HG03175 (cell line): Measurements from ENCODE around the gene KCNG2.

Source experiments
- ATAC-seq: cut with Tn5 transposase; IDR thresholded peaks from one replicate; pipeline ENCODE4 v1.9.1; 2021; ENCODE audit warnings: mild to moderate bottlenecking, moderate library complexity; ENCODE audit not compliant: unreplicated experiment

The KCNG2 gene

DNA sequence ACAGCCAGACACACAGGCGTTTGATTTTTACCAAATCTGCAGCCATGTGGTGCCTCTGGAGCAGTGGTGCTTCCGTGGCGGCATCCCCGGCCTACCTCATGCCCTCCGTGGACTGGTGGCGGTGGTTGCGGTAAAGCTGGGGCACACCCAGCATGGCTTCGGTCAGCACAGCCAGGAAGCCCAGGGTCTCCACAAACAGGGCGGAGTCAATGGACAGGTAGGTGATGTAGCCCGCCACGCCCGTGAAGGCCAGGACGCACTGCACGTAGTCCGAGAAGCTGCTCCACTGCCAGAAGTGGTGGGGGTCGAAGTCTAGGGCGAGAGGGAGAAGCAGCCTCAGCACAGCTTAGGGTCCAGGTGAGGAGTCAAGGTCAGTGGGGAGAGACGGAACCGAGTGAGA, 121.4 kb downstream of the KCNG2 start:
- ATAC-seq = no peak

DNA sequence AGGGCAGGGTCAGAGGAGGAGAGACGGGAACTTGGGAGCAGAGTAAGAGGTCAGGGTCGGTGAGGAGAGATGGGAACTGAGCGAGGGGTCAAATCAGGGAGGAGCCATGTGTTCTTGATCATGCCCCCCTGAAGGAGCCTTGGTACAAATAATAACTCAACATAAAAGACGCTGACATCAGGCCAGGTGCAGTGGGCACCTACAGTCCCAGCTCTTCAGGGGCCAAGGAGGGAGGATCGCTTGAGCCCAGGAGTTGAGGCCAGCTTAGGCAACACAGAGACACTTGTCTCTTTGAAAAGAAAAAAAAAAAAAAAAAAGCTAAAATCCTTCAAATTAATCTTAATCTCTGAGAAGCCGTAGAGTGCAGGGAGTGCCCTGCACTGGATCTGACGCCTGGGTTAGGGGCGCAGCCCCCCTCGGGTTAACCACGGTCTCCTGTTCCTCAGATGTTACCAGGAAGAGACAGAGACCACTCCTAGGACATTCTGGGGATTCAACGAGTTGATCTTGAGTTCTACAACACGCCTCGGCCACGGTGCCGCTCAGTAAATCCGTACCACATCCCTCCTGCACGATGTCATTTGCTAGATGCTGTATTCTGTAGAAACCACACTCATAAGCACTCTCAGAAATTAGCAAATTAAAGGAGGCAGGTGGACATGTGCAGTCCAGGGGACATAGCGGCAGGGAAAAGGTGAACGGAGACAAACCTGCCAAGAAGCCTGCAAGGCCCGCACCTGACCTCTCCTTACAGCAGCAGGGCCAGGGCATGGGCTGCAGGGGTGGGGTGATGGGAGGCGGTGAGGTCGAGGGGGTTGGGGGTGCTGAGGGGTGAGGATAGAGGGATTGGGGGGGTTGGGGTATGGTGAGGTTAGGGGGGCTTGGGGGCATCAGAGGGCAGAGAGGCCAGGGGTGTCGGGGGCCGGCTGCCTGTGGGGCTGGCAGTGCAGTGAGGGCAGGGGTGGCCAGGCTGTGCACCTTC, 124.5 kb downstream of the KCNG2 start:
- no peak for ATAC-seq

DNA sequence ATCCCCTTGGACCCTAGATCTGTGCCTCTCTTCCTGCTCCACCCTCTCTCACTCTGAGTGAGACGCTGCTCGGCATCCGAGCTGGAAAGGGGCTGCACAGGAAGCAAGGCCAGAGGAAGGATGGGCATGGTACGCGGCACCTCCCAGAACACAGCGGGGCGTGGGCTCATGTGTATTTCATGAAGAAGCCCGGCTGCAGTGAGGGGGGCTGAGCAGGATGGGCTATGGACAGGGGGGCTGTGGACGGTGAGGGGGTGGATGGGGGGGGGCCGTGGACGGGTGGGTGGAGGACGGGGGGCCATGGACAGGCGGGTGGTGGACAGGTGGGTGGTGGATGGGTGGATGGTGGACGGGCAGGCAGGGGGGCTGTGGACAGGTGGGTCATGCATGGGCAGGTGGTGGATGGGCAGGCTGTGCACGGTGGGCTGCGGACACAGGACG, 125.3 kb downstream of the KCNG2 start:
- no peak for ATAC-seq

DNA sequence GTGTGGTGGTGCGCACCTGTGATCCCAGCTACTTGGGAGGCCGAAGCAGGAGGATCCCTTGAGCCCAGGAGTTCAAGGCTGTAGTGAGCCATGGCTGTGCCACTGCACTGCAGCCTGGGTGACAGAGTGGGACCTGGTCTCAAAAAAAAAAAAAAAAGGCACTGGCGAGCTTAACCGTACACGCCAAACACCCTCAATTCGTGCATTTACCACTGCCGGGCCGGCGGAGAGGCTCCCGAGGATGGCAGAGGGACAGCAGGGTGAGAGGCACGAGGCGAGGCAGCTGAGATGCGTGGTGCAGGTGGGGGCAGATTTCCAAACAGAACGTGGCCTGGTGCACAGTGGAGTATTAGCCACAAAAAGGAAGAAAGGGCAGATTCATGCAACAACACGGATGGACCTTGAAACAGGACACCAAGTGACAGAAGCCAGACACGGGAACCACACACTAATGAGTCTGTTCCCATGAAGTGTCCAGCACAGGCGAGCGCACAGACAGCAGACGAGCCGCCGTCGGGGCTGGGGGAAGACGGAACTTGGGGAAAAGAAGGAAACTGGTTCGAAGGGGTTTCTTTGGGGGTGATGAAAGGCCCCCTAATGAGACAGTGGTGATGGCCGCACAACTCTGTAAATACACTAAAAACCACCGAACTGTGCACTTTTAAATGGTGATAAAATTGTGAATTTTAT, 126.3 kb downstream of the KCNG2 start:
- ATAC-seq = no peak

DNA sequence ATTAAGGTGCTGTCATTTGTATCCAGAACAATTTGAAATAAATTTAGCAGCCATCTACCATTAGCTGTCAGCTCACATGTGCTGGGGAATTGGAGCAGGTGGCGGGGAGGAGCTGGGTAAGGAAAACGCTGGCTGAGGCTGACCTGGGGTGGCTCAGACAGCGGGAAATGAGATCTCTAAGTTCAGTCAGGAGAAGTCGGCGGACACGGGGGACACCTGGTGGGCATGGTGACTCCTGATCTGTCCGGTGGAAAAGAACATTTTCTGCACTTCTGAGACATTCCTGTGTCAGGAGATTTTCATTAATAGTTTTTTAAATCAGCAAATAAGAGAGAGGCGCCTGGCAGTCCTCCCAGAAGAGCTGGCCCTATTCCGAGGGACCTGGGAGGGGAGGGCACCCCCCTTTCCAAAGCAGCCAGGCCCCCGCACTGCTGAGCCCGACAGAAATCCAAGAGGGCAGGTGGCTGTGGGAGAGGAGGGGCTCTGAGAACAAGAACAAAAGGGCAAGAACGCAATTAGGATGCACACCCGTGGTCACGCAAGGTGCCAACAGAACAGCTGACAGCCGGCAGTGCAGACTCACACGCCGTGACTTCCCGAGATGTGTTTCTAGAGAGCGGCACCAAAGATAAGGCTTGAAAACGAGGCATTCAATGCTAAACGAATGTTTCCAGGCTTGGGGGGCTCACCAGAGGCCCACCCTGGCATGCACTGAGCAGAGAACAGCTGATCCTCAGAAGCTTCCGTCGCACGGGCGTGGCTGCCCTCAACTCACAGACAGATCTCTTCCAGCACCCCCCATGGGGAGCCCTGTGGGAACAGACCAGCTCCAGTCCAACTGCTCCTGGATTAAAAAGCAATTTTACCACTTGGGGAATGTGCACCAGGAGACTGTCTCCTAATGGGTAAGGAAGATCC, 127.3 kb downstream of the KCNG2 start:
- no peak for ATAC-seq

DNA sequence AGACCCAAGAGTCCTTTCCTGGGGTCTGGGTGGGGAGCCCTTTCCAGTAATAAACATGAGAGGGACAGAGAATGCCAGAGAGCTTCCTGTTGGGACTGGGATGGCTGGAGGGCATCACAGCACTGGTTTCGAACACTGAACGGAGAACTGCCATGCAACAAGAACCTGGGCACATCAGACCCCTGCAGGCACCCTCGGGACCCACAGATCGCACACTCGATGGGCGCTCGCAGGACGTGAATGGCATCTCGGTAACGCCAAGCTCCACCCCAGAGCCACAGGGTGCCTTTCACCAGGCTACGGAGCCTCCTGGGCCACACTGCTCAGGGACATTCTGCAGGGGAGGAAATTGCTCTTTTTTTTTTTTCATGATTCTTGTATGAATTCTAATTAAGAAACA, 128.6 kb downstream of the KCNG2 start:
- no peak for ATAC-seq

DNA sequence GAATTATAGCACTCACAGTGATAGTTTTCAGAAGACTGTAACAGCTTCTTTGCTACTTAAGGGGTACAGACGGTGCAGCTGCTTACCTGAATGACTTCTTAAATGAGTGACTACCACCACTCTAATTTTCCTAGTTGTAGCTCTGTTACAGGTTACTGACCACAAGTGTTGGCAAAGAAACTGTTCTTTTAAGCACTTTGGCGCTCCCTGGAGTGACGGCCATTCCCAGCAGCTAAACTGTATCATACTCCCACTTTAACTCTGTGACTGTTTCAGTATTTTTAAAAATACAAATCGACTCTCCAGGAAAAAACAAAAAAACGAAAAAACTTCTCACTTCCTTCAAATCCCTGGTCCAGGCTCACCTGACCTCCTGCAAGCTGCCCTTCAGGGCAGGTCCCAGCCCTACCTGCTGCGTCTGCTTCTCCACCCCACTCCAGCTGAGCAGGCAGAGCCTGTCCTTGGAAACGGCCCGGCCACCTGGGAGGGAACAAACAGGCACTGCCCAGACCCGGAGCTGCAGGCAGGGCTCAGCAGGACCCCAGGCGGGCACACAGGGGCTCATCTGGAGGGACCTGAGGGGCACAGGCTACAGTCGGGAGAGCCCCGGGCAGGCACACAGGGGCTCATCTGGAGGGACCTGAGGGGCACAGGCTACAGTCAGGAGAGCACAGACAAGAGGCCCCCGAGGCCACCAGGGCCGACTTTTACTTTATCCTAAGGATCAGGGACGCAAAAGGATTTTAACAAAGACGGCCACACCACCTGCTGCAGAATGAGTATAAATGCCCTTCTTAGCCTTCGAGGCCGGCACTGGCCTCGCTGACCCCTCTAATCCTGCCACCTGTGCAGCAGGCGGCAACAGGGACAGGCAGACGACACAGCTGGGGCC, 129.2 kb downstream of the KCNG2 start:
- no peak for ATAC-seq

DNA sequence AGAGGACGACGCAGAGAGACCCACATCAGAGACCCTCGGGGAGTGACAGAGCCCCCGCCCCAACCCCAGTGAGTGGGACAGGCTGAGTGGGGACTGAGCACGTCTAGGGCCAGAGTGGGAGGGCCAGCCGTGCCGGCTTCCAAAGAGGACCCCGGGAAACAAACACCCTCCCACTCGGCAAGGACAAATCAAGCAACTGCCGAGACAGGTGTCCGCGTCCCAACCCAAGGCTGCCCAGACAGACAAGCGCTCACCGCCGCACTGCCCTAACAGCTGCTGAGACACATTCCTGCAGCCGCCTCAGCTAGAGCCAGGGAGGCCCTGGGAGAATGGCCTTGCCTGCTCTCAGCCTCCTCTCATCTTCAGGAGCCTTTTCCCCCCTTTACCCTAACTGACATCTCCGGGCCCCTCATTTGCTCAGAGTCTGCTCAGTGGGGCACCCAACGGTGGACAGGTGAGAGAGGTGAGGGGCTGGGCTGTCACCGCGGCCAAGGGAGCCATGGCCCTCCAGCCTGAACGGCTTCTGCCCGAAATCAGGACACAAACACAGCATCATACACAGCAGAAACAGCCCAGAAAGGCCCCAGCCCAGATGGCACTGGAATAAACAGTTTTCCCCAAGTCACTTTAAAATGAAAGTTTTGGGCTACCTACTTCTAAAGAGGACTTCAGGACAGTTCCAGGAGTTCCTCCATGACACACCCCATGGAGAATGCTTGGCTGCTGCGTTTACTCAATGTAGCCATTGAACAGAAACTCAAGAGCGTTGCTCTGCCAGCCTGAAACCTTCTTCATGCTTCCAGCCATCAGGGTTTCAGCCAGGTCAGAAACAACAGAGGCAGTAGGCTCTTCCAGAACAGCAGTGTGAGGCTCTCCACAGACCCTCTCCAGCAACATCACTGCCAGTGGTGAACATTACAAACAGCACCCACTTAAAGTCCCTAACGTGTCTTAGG, 130.1 kb downstream of the KCNG2 start:
- ATAC-seq = no peak

DNA sequence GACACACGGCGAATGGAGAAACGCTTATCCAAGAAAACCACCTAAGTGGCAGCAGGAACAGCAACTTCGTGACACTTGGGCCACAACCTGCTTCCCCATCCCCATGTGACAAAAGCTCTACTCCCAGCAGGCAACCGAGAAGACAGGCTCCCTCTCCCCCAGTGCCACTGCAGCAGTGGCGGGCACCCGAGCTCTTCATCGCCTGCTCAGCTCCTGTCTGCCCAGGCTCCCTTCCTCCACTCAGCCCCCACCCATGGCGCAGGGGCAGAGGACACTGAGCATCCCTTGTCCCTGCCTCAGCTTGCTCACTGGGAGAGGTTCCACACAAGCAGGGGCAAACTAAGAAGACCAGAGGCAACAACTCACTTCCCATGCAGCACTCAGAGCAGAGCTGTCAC, 130.8 kb downstream of the KCNG2 start:
- no peak for ATAC-seq

DNA sequence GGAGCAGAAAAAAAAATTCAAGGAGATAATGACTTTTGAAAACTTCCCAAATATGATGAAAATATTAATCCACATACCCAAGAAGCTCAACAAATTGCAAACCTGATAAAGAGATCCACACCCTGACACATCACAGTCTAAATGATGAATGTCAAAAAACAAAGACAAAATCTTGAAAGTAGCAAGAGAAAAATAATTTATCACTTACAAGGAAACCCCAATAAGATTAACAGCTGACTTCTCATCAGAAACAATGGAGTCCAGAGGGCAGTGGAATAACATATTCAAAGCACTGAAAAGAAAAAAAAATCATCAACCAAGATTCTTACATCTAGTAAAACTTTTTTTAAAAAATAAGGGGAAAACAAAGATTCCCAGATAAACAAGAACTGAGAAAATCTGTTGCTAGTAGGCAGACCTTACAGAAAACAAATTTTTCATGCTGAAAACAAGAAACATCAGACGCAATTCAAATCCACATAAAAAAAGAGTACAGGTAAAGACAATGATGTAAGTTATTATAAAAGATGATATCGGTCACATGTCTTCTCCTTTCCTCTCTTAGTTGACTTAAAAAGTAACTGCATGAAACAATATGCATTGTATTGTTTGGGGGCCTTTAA, 132.4 kb downstream of the KCNG2 start:
- no peak for ATAC-seq

DNA sequence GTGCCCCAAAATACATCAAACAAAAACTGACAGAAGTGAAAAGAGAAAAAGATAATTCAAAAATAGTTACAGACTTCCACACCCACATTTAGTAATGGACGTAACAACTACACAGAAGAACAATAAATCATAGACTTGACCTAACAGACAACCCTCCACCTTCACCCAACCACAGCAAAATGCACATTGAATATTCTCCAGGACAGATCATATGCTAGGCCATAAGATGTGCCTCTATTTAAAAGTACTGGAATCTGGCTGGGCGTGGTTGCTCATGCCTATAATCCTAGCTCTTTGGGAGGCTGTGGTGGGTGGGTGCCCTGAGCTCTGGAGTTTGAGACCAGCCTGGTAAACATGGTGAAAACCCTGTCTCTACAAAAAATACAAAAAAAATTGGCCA, 133.7 kb downstream of the KCNG2 start:
- ATAC-seq = no peak

DNA sequence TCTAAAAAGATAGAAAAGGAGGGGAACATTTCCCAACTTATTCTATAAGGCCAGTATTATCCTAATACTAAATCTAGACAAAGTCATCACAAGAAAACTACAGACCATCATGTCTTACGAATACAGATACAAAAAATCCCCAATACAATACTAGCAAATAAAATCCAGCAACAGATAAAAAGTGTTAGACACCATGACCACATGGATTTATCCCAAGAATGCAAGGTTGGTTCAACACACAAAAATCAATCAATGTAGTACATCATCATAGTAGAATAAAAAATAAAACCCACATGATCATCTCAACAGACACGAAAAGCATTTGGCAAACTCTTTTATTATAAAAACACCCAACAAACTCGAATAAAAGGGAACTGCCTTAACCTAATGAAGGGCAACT, 135.2 kb downstream of the KCNG2 start:
- no peak for ATAC-seq

DNA sequence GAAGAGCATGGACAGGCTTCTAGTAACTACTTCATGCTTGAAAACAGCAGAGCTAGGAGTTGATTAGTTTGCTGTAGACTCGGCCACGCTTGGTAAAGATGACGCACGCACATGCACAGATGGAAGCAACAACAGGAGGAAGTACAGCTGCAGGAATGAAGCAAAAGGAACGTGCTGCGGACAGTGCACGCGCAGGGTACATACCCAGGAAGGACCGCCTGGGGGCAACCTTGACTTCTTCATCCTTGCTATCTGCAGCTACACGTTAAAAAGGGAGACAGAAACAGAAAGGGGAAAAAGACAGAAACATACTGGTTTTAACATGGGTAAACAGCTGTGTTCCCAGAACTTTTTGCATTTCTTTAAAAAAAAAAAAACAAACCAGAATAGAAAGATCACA, 136.0 kb downstream of the KCNG2 start:
- ATAC-seq = no peak

DNA sequence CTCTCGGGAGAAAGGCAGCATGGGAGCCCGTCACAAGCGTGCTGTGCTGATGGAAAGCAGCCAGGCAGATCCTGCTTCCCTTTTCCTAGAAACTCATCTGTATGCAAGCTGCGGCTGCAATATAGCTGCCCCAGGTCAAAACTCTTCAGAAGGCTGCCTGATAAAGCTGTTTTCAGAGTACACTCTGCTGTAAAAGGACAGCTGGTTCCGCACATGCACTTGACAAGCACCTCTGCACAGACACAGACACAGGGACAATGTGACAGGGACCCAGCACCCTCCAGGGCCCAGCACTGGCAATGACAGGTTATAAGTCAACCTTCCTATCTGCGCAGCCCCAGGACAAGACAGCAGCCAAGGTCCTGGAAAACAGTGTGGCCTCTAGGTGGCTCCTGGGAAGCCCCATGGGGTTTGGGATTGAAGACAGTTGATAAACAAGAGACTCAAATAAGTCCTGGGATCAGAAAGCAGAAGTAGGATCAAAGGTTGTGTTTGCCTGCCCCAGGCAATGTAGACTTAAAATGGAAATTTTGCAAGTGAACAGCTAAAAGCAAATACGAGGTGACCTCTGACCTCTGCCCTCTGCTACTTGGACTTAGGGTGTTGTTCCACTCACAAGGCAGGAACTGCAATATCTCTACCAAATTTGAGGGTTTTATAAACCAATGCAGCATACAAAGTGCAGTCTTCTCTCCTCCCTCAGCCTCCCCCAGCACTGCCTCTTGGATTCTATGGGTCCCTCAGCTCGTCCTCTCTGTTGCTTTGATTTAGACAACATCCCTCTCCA, 136.8 kb downstream of the KCNG2 start:
- ATAC-seq = no peak

DNA sequence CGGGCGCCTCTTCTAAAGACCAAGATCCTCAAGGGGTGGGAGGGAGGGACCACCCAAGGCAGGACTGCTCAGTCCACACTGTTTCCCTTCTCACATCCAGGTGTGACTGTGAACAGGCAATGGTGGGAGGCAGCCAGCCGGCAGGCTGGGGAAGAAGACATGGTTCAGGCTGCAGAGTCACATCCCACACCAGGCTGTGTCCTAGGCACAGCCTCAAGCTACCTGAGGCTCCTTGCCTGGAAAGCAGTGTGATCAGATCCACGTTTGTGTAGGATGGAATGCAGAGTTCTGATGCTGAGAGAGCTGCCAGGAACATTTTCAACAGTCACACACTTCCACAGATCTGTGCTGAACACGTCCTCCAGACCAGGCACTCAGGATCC, 137.4 kb downstream of the KCNG2 start:
- ATAC-seq = no peak

DNA sequence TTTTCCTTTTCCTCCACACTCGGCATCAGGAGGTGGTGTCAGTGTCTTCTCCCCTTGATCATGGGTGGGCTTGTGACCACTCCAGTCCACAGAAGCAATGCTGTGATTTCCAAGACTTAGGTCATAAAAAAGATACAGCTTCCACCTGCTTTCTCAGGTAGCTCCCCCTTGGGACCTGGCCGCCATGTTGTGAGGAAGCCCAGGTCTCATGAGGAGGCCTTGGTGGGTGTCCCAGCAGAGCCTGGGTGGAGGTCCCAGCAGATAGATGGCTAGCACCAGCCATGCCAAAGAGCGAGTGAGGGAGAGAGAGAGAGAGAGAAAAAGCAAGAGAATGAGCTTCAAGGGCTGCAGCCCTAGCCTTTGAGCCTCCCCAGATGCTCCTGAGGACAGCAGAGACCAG, 137.8 kb downstream of the KCNG2 start:
- no peak for ATAC-seq

DNA sequence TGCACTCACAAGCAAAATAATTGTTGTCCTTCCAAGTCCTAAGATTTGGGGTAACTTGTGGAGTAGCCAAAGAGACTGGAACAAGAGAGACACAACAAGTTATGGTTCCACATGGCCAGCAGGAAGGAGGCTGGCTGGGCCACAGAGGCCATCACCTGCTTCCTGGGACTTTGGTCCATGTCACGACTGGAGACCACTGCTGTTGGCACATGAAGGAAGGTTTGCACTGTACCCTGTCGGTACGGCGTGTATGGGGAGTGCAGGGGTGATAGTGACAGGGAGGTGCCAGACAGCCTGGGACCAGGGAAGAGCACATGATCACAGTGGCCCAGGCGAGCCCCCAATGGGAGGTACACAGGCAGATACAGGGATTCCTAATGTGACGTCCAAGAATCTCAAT, 138.2 kb downstream of the KCNG2 start:
- no peak for ATAC-seq

DNA sequence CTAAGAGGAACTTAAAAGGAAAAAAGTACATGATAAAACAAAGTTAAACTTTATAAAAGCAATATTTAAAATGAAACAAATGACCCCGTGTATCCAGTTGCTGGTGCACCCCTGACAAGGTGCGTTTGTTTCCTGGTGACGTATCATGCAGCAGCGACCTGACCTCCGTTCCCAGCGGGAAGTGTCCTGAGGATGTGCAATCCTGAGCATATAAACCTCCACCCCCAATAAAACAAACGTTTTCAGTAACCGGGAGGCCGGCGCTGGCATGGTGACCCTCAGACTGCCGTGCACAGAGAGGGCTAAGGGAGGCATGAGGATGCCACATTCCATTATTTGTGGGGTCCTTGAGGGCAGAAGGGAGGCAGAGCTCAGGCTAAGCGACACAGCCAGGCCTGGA, 138.9 kb downstream of the KCNG2 start:
- no peak for ATAC-seq
